ENCODE results near the gene KRTAP5-8.
"Not testable (repeated sequence)": the region's sequence is repeated elsewhere in the genome, so short reads cannot be mapped to it uniquely, and the experiment has no call there.

KRTAP5-8 gene

GRCh38 chr11:71537977-71538665, at the start of gene KRTAP5-8:
Gene KRTAP5-8, plus strand, starts transcription at chr11:71538025. Its CDS starts 31 bp downstream, at chr11:71538056.
- DNase-seq (ENCODE audit: extremely low spot score); POLR2A ChIA-PET; CTCF ChIA-PET: not testable (repeated sequence)

- TF ChIP-seq NFRKB (IDR thresholded peaks at IDR 0.05) (no peak), SP1 (IDR thresholded peaks at IDR 0.05) (no peak), L3MBTL2 (conservative IDR thresholded peaks at IDR 0.05) (no peak), PKNOX1 (IDR thresholded peaks at IDR 0.05) (no peak), ELF4 (IDR thresholded peaks at IDR 0.05) (no peak), FOXM1 (IDR thresholded peaks at IDR 0.05; ENCODE audit: borderline replicate concordance) (no peak), SUZ12 (IDR thresholded peaks at IDR 0.05) (no peak), TARDBP (IDR thresholded peaks at IDR 0.05) (no peak), FOXK2 (IDR thresholded peaks at IDR 0.05) (no peak), ZNF384 (IDR thresholded peaks at IDR 0.05) (no peak), FOXA1 (IDR thresholded peaks at IDR 0.05) (no peak), CTBP1 (IDR thresholded peaks at IDR 0.05; ENCODE audit: borderline replicate concordance) (no peak)
- DNase-seq (ENCODE audit: extremely low spot score): no peak
- ChIA-PET POLR2A (no interaction called here), CTCF (no interaction called here)
Observed at GRCh38 chr11:71488681-71489270, 49.0 kb upstream of the KRTAP5-8 start.

- ChIA-PET POLR2A (no interaction called here), CTCF (no interaction called here)
- TF ChIP-seq SP1 (IDR thresholded peaks at IDR 0.05) (no peak), ZNF384 (IDR thresholded peaks at IDR 0.05) (no peak), ELF4 (IDR thresholded peaks at IDR 0.05) (no peak), TARDBP (IDR thresholded peaks at IDR 0.05) (no peak), HDGF (IDR thresholded peaks at IDR 0.05; ENCODE audit: borderline replicate concordance) (no peak), SUZ12 (IDR thresholded peaks at IDR 0.05) (no peak)
- DNase-seq (ENCODE audit: extremely low spot score): no peak
Observed at GRCh38 chr11:71489311-71490043, 48.3 kb upstream of the KRTAP5-8 start.

- TF ChIP-seq BHLHE40 (IDR thresholded peaks at IDR 0.05; ENCODE audit: borderline replicate concordance) (no peak), CTBP1 (IDR thresholded peaks at IDR 0.05; ENCODE audit: borderline replicate concordance) (no peak), SUZ12 (IDR thresholded peaks at IDR 0.05) (no peak), TARDBP (IDR thresholded peaks at IDR 0.05) (no peak), ARNT (IDR thresholded peaks at IDR 0.05) (no peak), NFRKB (IDR thresholded peaks at IDR 0.05) (no peak), LEF1 (IDR thresholded peaks at IDR 0.05; ENCODE audit: borderline replicate concordance) (no peak), FOXM1 (IDR thresholded peaks at IDR 0.05; ENCODE audit: borderline replicate concordance) (no peak), SP1 (IDR thresholded peaks at IDR 0.05) (no peak), ELF4 (IDR thresholded peaks at IDR 0.05) (no peak), FOXA1 (IDR thresholded peaks at IDR 0.05) (no peak)
- ChIA-PET CTCF (no interaction called here), POLR2A (no interaction called here)
- DNase-seq (ENCODE audit: extremely low spot score): no peak
Observed at GRCh38 chr11:71490044-71490730, 47.6 kb upstream of the KRTAP5-8 start.

GRCh38 chr11:71490731-71491390, 47.0 kb upstream of the KRTAP5-8 start:
- POLR2A ChIA-PET: no interaction called here
- CTCF ChIA-PET: no interaction called here
- no peak for TF ChIP-seq PKNOX1 (IDR thresholded peaks at IDR 0.05)
- TF ChIP-seq FOXA1 (IDR thresholded peaks at IDR 0.05): no peak
- no peak for TF ChIP-seq BHLHE40 (IDR thresholded peaks at IDR 0.05; ENCODE audit: borderline replicate concordance)

GRCh38 chr11:71491531-71491930, 46.3 kb upstream of the KRTAP5-8 start:
- DNase-seq (ENCODE audit: extremely low spot score): no peak
- POLR2A ChIA-PET: no interaction called here
- TF ChIP-seq BHLHE40 (IDR thresholded peaks at IDR 0.05; ENCODE audit: borderline replicate concordance) (no peak), CTBP1 (IDR thresholded peaks at IDR 0.05; ENCODE audit: borderline replicate concordance) (no peak), NFRKB (IDR thresholded peaks at IDR 0.05) (no peak), SUZ12 (IDR thresholded peaks at IDR 0.05) (no peak), TARDBP (IDR thresholded peaks at IDR 0.05) (no peak), HDGF (IDR thresholded peaks at IDR 0.05; ENCODE audit: borderline replicate concordance) (no peak), FOXA1 (IDR thresholded peaks at IDR 0.05) (no peak), FOXK2 (IDR thresholded peaks at IDR 0.05) (no peak), FOXM1 (IDR thresholded peaks at IDR 0.05; ENCODE audit: borderline replicate concordance) (no peak), ELF4 (IDR thresholded peaks at IDR 0.05) (no peak), LEF1 (IDR thresholded peaks at IDR 0.05; ENCODE audit: borderline replicate concordance) (no peak), L3MBTL2 (conservative IDR thresholded peaks at IDR 0.05) (no peak), ZNF384 (IDR thresholded peaks at IDR 0.05) (no peak), SP1 (IDR thresholded peaks at IDR 0.05) (no peak), PKNOX1 (IDR thresholded peaks at IDR 0.05) (no peak)
- CTCF ChIA-PET: no interaction called here

More at GRCh38 chr11:71490731-71491390, 47.0 kb upstream of the KRTAP5-8 start:
- no peak for DNase-seq (ENCODE audit: extremely low spot score)
